ENCODE measurements around the gene PPP2R5C. TPM values are rescaled to one million over a fixed set of nuclear protein-coding genes. Genes with fewer than 3 reads are reported as not detected.
A peak's percentile ranks its signal among the peaks of the same experiment; 100 is the strongest.

The PPP2R5C gene
- total RNA-seq, 1 donor, result 114 TPM

DNA sequence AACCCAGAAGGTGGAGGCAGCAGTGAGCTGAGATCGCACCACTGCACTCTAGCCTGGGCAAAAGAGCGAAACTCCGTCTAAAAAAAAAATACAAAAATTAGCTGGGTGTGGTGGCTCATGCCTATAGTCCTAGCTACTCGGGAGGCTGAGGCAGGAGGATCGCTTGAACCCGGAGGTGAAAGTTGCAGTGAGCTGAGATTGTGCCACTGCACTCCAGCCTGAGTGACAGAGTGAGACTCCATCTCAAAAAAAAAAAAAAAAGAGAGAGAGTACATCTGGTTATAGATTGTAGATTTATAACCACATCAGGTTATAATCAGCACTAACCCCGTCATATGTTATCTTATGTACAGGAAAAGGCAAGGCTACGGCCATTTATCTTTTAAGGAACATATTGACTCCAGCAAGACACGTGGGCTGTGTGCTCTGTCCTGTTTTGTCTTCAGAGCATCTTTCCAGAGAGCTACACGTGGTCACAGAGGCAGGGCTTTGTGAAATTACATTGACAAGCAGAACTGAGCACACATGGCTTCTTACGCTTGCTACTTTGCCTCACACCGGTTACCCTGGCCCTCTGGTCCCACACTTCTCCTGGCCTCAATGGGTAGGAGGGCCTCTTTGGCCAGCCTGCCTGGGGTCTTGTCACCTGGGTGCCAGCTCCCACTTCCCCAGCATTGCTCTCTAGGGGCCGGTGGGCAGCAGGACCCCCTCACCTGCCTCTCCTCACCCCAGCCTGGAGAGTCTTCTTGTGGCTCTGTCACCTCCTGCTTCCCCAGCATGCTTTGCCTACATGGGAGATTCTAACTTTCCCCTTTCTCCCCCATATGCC lies 196.1 kb downstream of the PPP2R5C start:
- TF ChIP-seq, protein P1, sequence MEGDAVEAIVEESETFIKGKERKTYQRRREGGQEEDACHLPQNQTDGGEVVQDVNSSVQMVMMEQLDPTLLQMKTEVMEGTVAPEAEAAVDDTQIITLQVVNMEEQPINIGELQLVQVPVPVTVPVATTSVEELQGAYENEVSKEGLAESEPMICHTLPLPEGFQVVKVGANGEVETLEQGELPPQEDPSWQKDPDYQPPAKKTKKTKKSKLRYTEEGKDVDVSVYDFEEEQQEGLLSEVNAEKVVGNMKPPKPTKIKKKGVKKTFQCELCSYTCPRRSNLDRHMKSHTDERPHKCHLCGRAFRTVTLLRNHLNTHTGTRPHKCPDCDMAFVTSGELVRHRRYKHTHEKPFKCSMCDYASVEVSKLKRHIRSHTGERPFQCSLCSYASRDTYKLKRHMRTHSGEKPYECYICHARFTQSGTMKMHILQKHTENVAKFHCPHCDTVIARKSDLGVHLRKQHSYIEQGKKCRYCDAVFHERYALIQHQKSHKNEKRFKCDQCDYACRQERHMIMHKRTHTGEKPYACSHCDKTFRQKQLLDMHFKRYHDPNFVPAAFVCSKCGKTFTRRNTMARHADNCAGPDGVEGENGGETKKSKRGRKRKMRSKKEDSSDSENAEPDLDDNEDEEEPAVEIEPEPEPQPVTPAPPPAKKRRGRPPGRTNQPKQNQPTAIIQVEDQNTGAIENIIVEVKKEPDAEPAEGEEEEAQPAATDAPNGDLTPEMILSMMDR (IDR thresholded peaks at IDR 0.05; ENCODE audit: insufficient read depth, low read length), result no peak
- DNase-seq (ENCODE audit: low read depth), result no peak

GRCh38 chr14:101958418-101959180 lies 197.1 kb downstream of the PPP2R5C start:
- DNase-seq (ENCODE audit: low read depth), result peak; percentile 51
- TF ChIP-seq, protein P1 (IDR thresholded peaks at IDR 0.05; ENCODE audit: insufficient read depth, low read length), result no peak

More for the DNA sequence above, 196.1 kb downstream of the PPP2R5C start:
- no peak overlapping the region for H3K4me3 ChIP-seq (ENCODE audit: low read depth, low read length)

GRCh38 chr14:101959277-101959676 lies 197.8 kb downstream of the PPP2R5C start:
- DNase-seq (ENCODE audit: low read depth), result no peak
- TF ChIP-seq, protein P1 (IDR thresholded peaks at IDR 0.05; ENCODE audit: insufficient read depth, low read length), result no peak
- H3K4me3 ChIP-seq (ENCODE audit: low read depth, low read length), result no peak overlapping the region

More at GRCh38 chr14:101958418-101959180, 197.1 kb downstream of the PPP2R5C start:
- no peak overlapping the region for H3K4me3 ChIP-seq (ENCODE audit: low read depth, low read length)

GRCh38 chr14:101960225-101960624 lies 198.7 kb downstream of the PPP2R5C start:
- TF ChIP-seq, protein P1 (IDR thresholded peaks at IDR 0.05; ENCODE audit: insufficient read depth, low read length), result peak; percentile 60
- DNase-seq (ENCODE audit: low read depth), result peak; percentile 32
- no peak overlapping the region for H3K4me3 ChIP-seq (ENCODE audit: low read depth, low read length)

DNA sequence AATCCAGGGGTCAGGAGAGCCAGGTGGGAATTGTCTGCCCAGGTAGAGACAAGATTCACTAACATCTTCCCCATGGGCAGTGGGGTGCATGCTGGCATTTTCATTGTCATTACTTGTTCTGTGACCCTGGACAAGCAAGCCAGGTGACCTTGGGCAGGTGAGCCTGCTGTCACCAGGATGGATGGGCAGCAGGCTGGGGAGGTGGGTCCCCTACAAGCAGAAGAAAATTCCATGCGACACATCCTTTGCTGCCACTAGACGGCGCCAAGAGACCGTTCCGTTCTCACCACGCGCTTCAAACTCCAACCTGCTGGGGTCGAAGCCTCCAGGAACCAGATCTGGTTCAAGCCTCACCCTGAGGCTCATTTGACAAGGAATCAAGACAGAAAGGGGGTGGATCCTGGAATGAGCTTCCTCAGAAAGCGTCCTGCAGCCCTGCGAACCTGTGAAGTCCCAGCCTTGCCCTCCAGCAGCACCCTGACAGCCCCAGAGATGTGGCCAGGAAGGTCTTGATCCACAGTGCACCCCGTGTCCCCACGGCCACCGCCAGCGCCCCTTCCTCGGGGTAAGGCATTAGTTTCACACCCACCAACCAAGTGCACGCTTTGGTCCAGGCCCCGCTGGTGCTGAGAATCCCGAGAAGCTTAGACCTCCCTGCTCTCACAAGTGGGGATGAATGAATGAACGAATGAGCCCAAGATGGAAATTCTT lies 199.7 kb downstream of the PPP2R5C start:
- DNase-seq (ENCODE audit: low read depth), result peak; percentile 85
- TF ChIP-seq, protein P1 (IDR thresholded peaks at IDR 0.05; ENCODE audit: insufficient read depth, low read length), result peak; percentile 98

GRCh38 chr14:101961746-101962502 lies 200.4 kb downstream of the PPP2R5C start:
- no peak for DNase-seq (ENCODE audit: low read depth)
- TF ChIP-seq, protein P1 (IDR thresholded peaks at IDR 0.05; ENCODE audit: insufficient read depth, low read length), result no peak
- H3K4me3 ChIP-seq (ENCODE audit: low read depth, low read length), result no peak overlapping the region

More for the DNA sequence above, 199.7 kb downstream of the PPP2R5C start:
- H3K4me3 ChIP-seq (ENCODE audit: low read depth, low read length), result no peak overlapping the region

Data from fibroblast of the aortic adventitia (primary cell).